HepG2 (cell line): ENCODE data around the gene TSHZ2. TPM values are rescaled to one million over a fixed set of nuclear protein-coding genes. Genes with fewer than 3 reads are reported as not detected.

Experiments used
- ATAC-seq: fragments of 200-7000 bp; cut with Tn5 transposase; 3 replicates; pipeline ENCODE4 v1.9.1; 2020; ENCODE audit warnings: mild to moderate bottlenecking, moderate library complexity
- BruUV-seq: library from RNA; stranded (reverse); fragments of 400-500 nt; replicated peaks from 2 replicates; lab custom pipeline; 2021; lab: Mats Ljungman, UMichigan
- CTCF ChIA-PET: fragments of 300-600 bp; formaldehyde crosslinking; extraction: SDS; loops from one replicate; lab custom pipeline; 2021; ENCODE audit warnings: low total read pairs, inconsistent platforms, low intra/inter-chr PET ratio; lab: Yijun Ruan, JAX
- POLR2A ChIA-PET: fragments of 350-600 bp; sonication (Branson Sonifier 250); formaldehyde crosslinking; loops from one replicate; lab custom pipeline; 2020; ENCODE audit warnings: antibody characterized with exemption, inconsistent platforms; lab: Yijun Ruan, JAX
- DNase-seq: peaks from one replicate; pipeline ENCODE4 v3.0.0-alpha.2; 2015; ENCODE audit warnings: low spot score
- FAIRE-seq: peaks from 3 replicates; lab custom pipeline; 2011; peaks lifted over from hg19 to GRCh38; lab: Jason Lieb, UNC
- H2AFZ ChIP-seq: one replicate; pipeline ENCODE4 v1.6.1; 2011; ENCODE audit warnings: low read length, inconsistent platforms
- H3K27ac ChIP-seq: fragments of 300-600 bp; 3 replicates; pipeline ENCODE4 v1.8.0; 2011; ENCODE audit warnings: mixed run types, mild to moderate bottlenecking, mixed read lengths, low read length, inconsistent platforms; ENCODE audit not compliant: insufficient read depth; ENCODE audit errors: extremely low read length
- H3K27me3 ChIP-seq, 2 experiments: fragments of 200-600 bp in 1 of 2; 2 replicates in 1 of 2; 3 replicates in 1 of 2; pipeline versions ENCODE4 v1.6.0 to v1.8.0; 2011; ENCODE audit warnings: low read length in 2 of 2, mild to moderate bottlenecking in 2 of 2, moderate library complexity in 2 of 2, inconsistent platforms in 1 of 2; ENCODE audit not compliant: insufficient read depth in 2 of 2, control insufficient read depth in 1 of 2
- H3K36me3 ChIP-seq, 2 experiments: fragments of 200-600 bp in 1 of 2; replicated peaks in 1 of 2; 2 replicates in 1 of 2; 3 replicates in 1 of 2; pipeline versions ENCODE4 v1.5.1 to v1.8.0; 2011; ENCODE audit warnings: low read length in 2 of 2, inconsistent platforms in 1 of 2; ENCODE audit not compliant: insufficient read depth in 2 of 2, control insufficient read depth in 1 of 2
- H3K4me1 ChIP-seq: 2 replicates; pipeline ENCODE4 v1.5.1; 2012; ENCODE audit warnings: low read length, inconsistent platforms; ENCODE audit not compliant: insufficient read depth
- H3K4me2 ChIP-seq: 2 replicates; pipeline ENCODE4 v1.6.0; 2011; ENCODE audit warnings: low read depth, low read length, inconsistent platforms
- H3K4me3 ChIP-seq, 3 experiments: fragments of 200-600 bp in 1 of 3; sonication (generic), shearing (Covaris generic) in 1 of 3; replicated peaks in 1 of 3; 2 replicates each; pipeline ENCODE4 v1.5.1; 2011 to 2016; ENCODE audit warnings: low read length in 3 of 3, inconsistent platforms in 2 of 3, low read depth in 2 of 3, mild to moderate bottlenecking in 2 of 3, control low read depth in 1 of 3, mixed read lengths in 1 of 3; ENCODE audit not compliant: insufficient read depth in 1 of 3
- H3K79me2 ChIP-seq: one replicate; pipeline ENCODE4 v1.6.1; 2011; ENCODE audit warnings: low read length, inconsistent platforms; ENCODE audit not compliant: insufficient read depth
- H3K9ac ChIP-seq: 2 replicates; pipeline ENCODE4 v1.6.0; 2011; ENCODE audit warnings: mild to moderate bottlenecking, low read depth, low read length, inconsistent platforms; ENCODE audit not compliant: insufficient read depth
- H3K9me3 ChIP-seq: 2 replicates; pipeline ENCODE4 v1.5.1; 2012; ENCODE audit warnings: mild to moderate bottlenecking, low read length
- H4K20me1 ChIP-seq: 2 replicates; pipeline ENCODE4 v1.6.0; 2011; ENCODE audit warnings: inconsistent platforms, mild to moderate bottlenecking, low read length, moderate library complexity; ENCODE audit not compliant: insufficient read depth
- BRCA1 ChIP-seq: sonication (generic); formaldehyde crosslinking; IDR thresholded peaks from 2 replicates; pipeline ENCODE4 v1.4.0; 2020; ENCODE audit warnings: missing genetic modification reagents
- DPF2 ChIP-seq: sonication (generic); formaldehyde crosslinking; IDR thresholded peaks from 2 replicates; pipeline ENCODE4 v1.4.0; 2020; ENCODE audit warnings: mild to moderate bottlenecking, low read depth, missing genetic modification reagents, borderline replicate concordance
- HNF4G ChIP-seq, 2 experiments: sonication (generic) in 1 of 2; formaldehyde crosslinking in 1 of 2; IDR thresholded peaks; 2 replicates each; pipeline versions ENCODE4 v1.4.0 to v1.6.1; 2011 to 2020; ENCODE audit warnings: borderline replicate concordance in 2 of 2, low read depth in 2 of 2, mild to moderate bottlenecking in 2 of 2, low read length in 1 of 2, missing genetic modification reagents in 1 of 2, moderate library complexity in 1 of 2
- IRX3 ChIP-seq: sonication (generic); formaldehyde crosslinking; IDR thresholded peaks from 2 replicates; pipeline ENCODE4 v1.8.1; 2023; ENCODE audit warnings: mild to moderate bottlenecking, low read depth, missing genetic modification reagents, borderline replicate concordance
- KDM6A ChIP-seq: IDR thresholded peaks from 2 replicates; pipeline ENCODE4 v1.6.1; 2016; ENCODE audit warnings: low read depth
- NR1H2 ChIP-seq: sonication (generic); formaldehyde crosslinking; IDR thresholded peaks from 2 replicates; pipeline ENCODE4 v1.8.1; 2022; ENCODE audit warnings: low read depth, missing genetic modification reagents, borderline replicate concordance
- NR2C2 ChIP-seq: sonication (generic); formaldehyde crosslinking; IDR thresholded peaks from 2 replicates; pipeline ENCODE4 v1.4.0; 2020; ENCODE audit warnings: missing genetic modification reagents, mild to moderate bottlenecking, moderate library complexity, borderline replicate concordance
- RAD51 ChIP-seq: fragments of 450-650 bp; IDR thresholded peaks from 2 replicates; pipeline ENCODE4 v1.6.1; 2016; ENCODE audit warnings: borderline replicate concordance
- REST ChIP-seq, 2 experiments: IDR thresholded peaks; 2 replicates each; pipeline ENCODE4 v1.6.1; 2011 to 2012; ENCODE audit warnings: low read length in 2 of 2, borderline replicate concordance in 1 of 2, low read depth in 1 of 2, mild to moderate bottlenecking in 1 of 2, moderate library complexity in 1 of 2
- SKIL ChIP-seq: sonication (generic); formaldehyde crosslinking; IDR thresholded peaks from 2 replicates; pipeline ENCODE4 v1.8.0; 2022; ENCODE audit warnings: missing genetic modification reagents, mild to moderate bottlenecking, moderate library complexity, borderline replicate concordance
- ZFP36 ChIP-seq: fragments of 150-350 bp; IDR thresholded peaks from 2 replicates; pipeline ENCODE4 v1.6.1; 2018; ENCODE audit warnings: borderline replicate concordance, low read length, low read depth; ENCODE audit not compliant: partially characterized antibody
- ZGPAT ChIP-seq: IDR thresholded peaks from 2 replicates; pipeline ENCODE4 v1.6.1; 2016; ENCODE audit warnings: mild to moderate bottlenecking
- ZNF205 ChIP-seq: IDR thresholded peaks from 2 replicates; pipeline ENCODE4 v1.6.1; 2018; ENCODE audit warnings: missing biosample characterization, missing genetic modification reagents
- ZNF430 ChIP-seq: sonication (generic); formaldehyde crosslinking; IDR thresholded peaks from 2 replicates; pipeline ENCODE4 v1.9.0; 2021; ENCODE audit warnings: mild to moderate bottlenecking, missing genetic modification reagents
- ZNF773 ChIP-seq: sonication (generic); formaldehyde crosslinking; IDR thresholded peaks from 2 replicates; pipeline ENCODE4 v1.4.0; 2020; ENCODE audit warnings: missing genetic modification reagents, borderline replicate concordance
- ZSCAN22 ChIP-seq: sonication (generic); formaldehyde crosslinking; IDR thresholded peaks from 2 replicates; pipeline ENCODE4 v1.4.0; 2020; ENCODE audit warnings: mild to moderate bottlenecking, missing genetic modification reagents
- WGBS: methylation state at CpG from one replicate; pipeline ENCODE4 v1.1.6; 2017; ENCODE audit warnings: low lambda C conversion rate; 5-methylcytosine and 5-hydroxymethylcytosine counted together
- in situ Hi-C: cut with HindIII; loops from 2 replicates; pipeline ENCODE4 v1.10.0; 2017; ENCODE audit warnings: low pct_unique_long_range_greater_than_20kb; ENCODE audit not compliant: extremely low pct_ligation_motif_present
- intact Hi-C: fragments of 100-400 bp; cut with micrococcal nuclease; formaldehyde crosslinking; loops from one replicate; pipeline ENCODE4 v1.10.0; 2022; ENCODE audit not compliant: unreplicated experiment
- polyA plus RNA-seq, 8 experiments: library from polyadenylated mRNA; depleted of rRNA in 3 of 8; stranded (reverse) in 7 of 8; unstranded in 1 of 8; fragments of >200 nt; fragmentation: Illumina TruSeq in 4 of 8; extraction: Trizol in 4 of 8; gene quantifications; 2 replicates each; pipeline versions ENCODE4 v1.2.1 to v1.2.3, GENCODE V29; 2011 to 2016; ENCODE audit warnings: low read depth in 4 of 8, missing spikeins in 1 of 8, mixed read lengths in 1 of 8; ENCODE audit not compliant: insufficient read depth in 1 of 8
- total RNA-seq, 5 experiments: library from RNA; depleted of rRNA; stranded (reverse); fragments of >200 nt; fragmentation: Illumina TruSeq; extraction: Trizol; gene quantifications; 2 replicates each; pipeline ENCODE4 v1.2.3, GENCODE V29; 2016; ENCODE audit warnings: low read depth in 1 of 5

The TSHZ2 gene
- total and polyA plus RNA-seq, 2 of the 13 experiments (the other 11 are each of a cell fraction or from before 2014, with no cell fraction given), result 0.01 TPM; not detected in 1

- no peaks in the 10 kb centered on the region for H3K4me1 ChIP-seq
- no peak overlapping the region for H3K4me3 ChIP-seq
- H4K20me1 ChIP-seq, result no peaks in the 10 kb centered on the region
- ATAC-seq (no peak), DNase-seq (no peak), FAIRE-seq (no peak)
- ChIA-PET CTCF (no interaction called here), POLR2A (no interaction called here)
- in situ Hi-C loops (no loop called here), intact Hi-C loops (no loop called here)
- H3K9ac ChIP-seq, result no peak overlapping the region
- WGBS, result 21% methylated on average over 6 of the region's 6 CpGs
- no peak overlapping the region for H3K4me2 ChIP-seq
- TF ChIP-seq NR1H2, result no peak
- no peak for TF ChIP-seq DPF2 (CRISPR knock-in tag)
- no peak for TF ChIP-seq SKIL (CRISPR knock-in tag)
- TF ChIP-seq ZNF430, result no peak
- no peak for TF ChIP-seq KDM6A (CRISPR knock-in tag)
- no peak for TF ChIP-seq BRCA1
- no peak for TF ChIP-seq IRX3 (CRISPR knock-in tag)
- TF ChIP-seq NR2C2 (CRISPR knock-in tag), result no peak
- no peak for TF ChIP-seq ZSCAN22 (CRISPR knock-in tag)
- TF ChIP-seq ZNF773, result no peak
- no peak for TF ChIP-seq RAD51
- TF ChIP-seq ZFP36, result no peak
- no peak for TF ChIP-seq HNF4G (IDR thresholded peaks at IDR 0.05; ENCODE audit: borderline replicate concordance, low read depth, low read length)
- TF ChIP-seq HNF4G (CRISPR knock-in tag; IDR thresholded peaks at IDR 0.05; ENCODE audit: borderline replicate concordance, low read depth), result no peak
- TF ChIP-seq ZNF205, result no peak
- TF ChIP-seq REST (IDR thresholded peaks at IDR 0.05; ENCODE audit: borderline replicate concordance in 1 of 2, low read depth in 1 of 2, low read length in 2 of 2), result no peak
- TF ChIP-seq ZGPAT (CRISPR knock-in tag), result no peak
- BruUV-seq, result no TSS peak
- no peak overlapping the region for H2AFZ ChIP-seq
- H3K27ac ChIP-seq, result no peak overlapping the region
- no peaks in the 10 kb centered on the region for H3K9me3 ChIP-seq
- no peaks in the 10 kb centered on the region for H3K79me2 ChIP-seq
- no peaks in the 10 kb centered on the region for H3K27me3 ChIP-seq
- no peaks in the 10 kb centered on the region for H3K36me3 ChIP-seq
Measured at GRCh38 chr20:53190225-53190624, 218.1 kb downstream of the TSHZ2 start.
